Hematopoietic multipotent progenitor cell (in vitro differentiated cells): ENCODE data around the gene IL4R. TPM values are rescaled to one million over a fixed set of nuclear protein-coding genes. Genes with fewer than 3 reads are reported as not detected.

ENCODE experiments used
- DNase-seq, 3 donors: peaks; one replicate each; pipeline ENCODE4 v3.0.0-alpha.2; 2011 to 2015; ENCODE audit warnings: low read depth in 2 of 3, low spot score in 2 of 3
- total RNA-seq: library from RNA; depleted of rRNA; stranded (reverse); fragments of >200 nt; gene quantifications from one replicate; pipeline ENCODE4 v1.2.3, GENCODE V29; 2012

IL4R gene
- total RNA-seq, 1 donor, result 20.5 TPM

DNA sequence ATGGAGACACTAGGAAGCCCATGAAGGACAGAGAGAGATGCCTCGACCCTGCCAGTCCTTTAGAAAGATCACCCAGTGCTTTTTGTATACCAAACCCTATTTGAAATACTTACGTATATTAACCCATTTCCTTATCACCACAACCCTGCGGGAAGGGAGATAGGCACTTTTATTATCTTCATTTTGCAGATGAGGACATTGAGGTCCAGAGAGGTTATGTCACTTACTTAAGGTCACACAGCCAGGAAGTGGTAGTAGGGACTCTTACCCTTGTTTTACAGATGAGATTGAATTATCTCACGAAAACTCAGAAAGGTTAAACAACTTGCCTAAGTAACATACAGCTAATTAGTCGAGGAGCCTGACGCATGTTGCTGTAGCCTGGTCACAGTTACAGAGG lies 38.2 kb downstream of the IL4R start:
- peak in 1 of 3 donors; percentile 25 for DNase-seq

DNA sequence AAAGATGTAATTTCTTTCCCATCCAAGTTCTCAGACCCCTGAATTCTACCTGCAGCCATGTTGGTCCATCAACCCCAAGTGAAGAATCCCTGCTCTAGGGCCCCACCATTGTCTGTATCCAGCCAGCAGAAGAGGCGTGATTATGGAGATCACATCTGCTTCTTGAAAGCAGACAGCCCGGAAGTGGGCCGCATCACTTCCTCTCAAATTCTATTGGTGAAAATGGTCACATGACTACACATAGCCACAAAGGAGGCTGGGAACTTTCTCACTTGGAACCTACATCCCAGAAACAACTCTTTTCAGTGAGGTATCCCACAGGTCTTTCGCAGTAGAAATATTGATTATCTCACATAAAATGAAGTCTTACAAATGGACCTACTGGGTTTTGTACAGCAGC lies 40.1 kb downstream of the IL4R start:
- DNase-seq, result no peak

DNA sequence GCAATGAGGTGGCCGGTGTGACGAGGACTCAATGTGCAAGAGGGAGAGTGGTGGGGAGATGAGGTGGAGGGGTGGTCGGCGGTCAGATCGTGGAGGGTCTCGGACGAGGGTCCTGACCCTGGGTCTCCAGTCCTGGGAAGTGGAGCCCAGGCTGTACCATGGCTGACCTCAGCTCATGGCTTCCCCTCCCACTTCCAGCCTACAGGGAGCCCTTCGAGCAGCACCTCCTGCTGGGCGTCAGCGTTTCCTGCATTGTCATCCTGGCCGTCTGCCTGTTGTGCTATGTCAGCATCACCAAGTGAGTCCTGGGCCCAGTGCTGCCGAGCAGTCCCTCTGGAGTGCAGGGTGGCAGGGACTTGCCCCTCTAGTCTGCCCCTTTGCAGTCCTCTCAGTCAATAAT lies 41.8 kb downstream of the IL4R start:
- peak in 1 of 3 donors; percentile 57 for DNase-seq

DNA sequence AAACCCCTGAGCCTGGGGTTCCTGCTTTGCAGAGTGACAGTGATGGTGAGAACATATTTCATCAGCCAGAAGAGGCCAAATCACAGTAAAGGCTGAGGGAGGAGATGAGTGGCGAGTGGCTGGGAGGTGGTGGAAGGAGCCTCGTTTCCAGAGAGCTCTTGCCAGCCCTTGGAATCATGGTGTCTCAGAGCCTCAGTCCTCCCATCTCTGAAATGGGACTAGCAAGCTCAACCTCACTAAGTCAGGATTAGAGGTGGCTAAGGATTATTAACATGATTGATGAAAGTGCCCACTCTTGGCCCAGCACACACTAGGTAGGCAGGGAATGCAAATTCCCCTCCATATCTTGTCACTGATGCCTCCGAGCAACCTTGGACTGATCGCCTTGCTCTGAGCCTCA lies 43.0 kb downstream of the IL4R start:
- no peak for DNase-seq

DNA sequence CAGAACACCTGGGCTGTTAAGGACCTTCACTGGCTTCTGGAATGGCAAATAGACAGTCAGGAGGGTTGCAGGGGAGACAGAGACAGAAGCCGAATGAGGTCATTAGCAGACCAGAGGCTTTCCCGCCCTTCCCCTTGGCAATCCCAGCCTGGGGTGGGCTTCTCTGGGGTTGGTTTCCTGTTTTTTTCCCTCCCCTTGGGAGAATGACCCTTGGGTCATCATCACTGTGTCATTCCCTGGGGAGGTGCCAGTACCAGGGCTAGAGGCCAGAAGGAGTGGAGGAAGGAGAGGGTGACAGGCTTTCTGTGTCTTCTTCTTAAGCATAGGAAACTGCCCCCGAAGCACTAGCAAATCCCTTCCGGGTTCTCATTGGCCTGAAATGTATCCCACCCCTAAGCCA lies 45.3 kb downstream of the IL4R start:
- DNase-seq, result no peak

DNA sequence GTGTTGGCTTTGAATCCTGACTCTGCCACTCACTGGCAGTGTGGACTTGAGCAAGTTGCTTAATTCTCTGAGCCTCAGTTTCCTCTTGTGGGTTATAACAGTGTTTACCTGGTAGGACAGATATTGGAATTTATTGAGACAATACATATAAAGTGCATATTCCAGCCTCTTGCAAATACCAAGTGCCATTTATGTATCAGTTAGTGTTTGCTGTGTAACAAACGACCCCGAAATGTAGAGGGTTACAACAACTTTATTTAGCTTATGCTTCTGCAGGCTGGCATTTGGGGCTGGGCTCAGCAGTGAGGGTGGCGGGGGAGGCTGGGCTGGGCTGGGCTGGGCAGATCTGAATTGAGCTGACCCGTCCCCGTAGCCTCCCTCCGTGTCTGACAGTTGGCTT lies 45.8 kb downstream of the IL4R start:
- DNase-seq, result no peak

DNA sequence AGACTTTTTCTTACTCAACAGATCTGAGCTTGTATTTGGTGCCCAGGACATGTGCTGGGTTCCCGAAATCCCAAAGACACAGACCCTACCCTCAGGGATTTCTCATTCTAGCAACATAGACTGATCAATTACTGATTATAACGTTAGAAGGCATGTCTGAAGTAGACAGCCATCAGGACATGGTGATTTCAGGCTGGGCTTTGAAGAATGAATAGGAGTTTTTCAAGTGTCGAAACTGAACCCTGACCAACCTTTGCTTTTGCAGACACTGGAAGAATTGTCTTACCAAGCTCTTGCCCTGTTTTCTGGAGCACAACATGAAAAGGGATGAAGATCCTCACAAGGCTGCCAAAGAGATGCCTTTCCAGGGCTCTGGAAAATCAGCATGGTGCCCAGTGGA lies 48.2 kb downstream of the IL4R start:
- no peak for DNase-seq

DNA sequence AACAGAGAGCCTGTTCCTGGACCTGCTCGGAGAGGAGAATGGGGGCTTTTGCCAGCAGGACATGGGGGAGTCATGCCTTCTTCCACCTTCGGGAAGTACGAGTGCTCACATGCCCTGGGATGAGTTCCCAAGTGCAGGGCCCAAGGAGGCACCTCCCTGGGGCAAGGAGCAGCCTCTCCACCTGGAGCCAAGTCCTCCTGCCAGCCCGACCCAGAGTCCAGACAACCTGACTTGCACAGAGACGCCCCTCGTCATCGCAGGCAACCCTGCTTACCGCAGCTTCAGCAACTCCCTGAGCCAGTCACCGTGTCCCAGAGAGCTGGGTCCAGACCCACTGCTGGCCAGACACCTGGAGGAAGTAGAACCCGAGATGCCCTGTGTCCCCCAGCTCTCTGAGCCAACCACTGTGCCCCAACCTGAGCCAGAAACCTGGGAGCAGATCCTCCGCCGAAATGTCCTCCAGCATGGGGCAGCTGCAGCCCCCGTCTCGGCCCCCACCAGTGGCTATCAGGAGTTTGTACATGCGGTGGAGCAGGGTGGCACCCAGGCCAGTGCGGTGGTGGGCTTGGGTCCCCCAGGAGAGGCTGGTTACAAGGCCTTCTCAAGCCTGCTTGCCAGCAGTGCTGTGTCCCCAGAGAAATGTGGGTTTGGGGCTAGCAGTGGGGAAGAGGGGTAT lies 48.9 kb downstream of the IL4R start:
- DNase-seq, result no peak

DNA sequence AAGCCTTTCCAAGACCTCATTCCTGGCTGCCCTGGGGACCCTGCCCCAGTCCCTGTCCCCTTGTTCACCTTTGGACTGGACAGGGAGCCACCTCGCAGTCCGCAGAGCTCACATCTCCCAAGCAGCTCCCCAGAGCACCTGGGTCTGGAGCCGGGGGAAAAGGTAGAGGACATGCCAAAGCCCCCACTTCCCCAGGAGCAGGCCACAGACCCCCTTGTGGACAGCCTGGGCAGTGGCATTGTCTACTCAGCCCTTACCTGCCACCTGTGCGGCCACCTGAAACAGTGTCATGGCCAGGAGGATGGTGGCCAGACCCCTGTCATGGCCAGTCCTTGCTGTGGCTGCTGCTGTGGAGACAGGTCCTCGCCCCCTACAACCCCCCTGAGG lies 49.5 kb downstream of the IL4R start:
- no peak for DNase-seq

DNA sequence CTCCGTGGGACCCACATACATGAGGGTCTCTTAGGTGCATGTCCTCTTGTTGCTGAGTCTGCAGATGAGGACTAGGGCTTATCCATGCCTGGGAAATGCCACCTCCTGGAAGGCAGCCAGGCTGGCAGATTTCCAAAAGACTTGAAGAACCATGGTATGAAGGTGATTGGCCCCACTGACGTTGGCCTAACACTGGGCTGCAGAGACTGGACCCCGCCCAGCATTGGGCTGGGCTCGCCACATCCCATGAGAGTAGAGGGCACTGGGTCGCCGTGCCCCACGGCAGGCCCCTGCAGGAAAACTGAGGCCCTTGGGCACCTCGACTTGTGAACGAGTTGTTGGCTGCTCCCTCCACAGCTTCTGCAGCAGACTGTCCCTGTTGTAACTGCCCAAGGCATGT lies 50.0 kb downstream of the IL4R start:
- DNase-seq, result no peak

DNA sequence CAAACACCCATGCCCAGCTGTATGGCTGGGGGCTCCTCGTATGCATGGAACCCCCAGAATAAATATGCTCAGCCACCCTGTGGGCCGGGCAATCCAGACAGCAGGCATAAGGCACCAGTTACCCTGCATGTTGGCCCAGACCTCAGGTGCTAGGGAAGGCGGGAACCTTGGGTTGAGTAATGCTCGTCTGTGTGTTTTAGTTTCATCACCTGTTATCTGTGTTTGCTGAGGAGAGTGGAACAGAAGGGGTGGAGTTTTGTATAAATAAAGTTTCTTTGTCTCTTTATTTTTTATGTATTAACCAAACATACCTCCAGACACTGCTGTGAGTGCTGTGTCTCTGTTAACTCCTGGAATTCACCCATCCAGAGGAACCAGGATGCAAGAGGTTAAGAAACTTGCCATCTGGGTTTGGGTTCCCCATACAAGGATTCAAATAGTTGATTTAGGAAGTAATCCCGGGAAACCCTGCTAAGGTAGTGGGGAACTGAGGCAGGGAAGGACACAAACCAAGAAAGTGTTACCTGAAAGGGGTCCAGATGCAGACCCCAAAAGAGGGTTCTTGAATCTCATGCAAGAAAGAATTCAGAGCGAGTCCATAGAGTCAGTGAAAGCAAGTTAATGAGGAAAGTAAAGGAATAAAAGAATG lies 50.8 kb downstream of the IL4R start:
- DNase-seq, result no peak

DNA sequence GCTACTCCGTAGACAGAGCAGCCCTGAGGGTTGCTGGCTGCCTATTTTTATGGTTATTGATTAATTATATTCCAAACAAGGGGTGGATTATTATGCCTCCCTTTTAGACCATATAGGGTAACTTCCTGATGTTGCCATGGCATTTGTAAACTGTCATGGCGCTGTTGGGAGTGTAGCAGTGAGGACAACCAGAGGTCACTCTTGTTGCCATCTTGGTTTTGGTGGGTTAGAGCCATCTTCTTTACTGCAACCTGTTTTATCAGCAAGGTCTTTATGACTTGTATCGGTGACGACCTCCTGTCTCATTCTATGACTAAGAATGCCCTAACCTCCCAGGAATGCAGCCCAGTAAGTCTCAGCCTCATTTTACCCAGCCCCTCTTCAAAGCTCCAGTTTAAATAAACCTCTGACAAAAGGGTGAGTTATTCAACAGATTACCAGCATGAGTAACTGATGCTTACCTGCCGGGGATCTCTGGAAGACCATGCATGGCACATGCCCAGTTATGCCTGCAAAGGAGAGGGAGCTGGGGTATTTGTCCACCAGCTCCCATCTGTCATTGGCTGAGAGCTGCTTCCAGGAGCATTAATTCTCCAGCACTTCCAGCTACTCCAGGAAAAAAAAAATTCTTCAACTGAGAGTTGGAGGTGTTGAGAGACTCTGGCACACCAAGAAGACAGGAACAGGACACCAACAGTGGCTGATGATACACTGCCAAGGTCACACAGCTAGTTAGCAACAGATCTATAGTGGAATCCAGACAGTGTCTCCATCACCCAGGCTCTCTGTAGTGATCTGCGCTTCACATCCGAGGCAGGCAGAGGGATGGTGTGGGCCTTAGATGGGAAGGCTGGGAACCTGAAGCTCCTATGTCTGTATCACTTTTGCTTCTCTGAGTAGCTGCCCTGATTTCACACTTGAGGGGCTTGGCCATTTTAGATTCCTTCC lies 51.6 kb downstream of the IL4R start:
- DNase-seq, result no peak

DNA sequence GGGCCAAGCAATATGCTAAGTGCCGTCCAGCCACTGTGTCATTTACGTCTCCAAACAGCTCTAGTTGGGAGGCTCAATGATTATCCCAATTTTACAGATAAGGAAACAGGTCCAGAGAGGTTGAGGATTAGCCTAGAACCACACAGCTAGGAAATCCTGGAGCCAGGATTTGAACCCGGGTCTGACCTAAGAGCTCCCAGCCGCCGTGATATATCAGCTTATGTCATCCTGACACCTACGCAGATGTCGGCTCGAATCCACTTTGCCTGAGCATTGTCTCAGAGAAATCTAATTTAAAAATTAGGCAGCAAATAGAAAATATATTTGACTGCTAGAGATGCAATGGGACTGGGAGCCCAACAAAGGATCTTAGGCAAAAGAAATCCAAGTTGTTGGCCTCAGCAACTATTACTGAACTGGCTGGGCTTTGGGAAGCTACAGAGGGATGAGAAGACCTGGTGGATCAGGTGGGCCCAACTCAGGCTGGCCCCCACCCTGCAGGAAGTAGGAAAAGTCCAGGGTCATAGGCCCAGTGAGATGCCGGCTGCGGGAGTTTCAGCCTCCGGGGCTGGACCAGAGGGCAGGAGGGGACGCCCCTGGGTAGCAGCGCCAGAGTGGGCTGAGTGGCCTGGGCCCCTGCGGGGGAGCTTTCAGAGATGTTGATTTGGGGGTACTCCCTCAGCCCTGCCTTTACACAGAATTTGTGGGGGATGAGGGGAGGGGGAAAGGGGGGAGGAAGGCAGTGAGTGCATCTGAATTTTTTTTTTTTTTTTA lies 53.1 kb downstream of the IL4R start:
- no peak for DNase-seq

DNA sequence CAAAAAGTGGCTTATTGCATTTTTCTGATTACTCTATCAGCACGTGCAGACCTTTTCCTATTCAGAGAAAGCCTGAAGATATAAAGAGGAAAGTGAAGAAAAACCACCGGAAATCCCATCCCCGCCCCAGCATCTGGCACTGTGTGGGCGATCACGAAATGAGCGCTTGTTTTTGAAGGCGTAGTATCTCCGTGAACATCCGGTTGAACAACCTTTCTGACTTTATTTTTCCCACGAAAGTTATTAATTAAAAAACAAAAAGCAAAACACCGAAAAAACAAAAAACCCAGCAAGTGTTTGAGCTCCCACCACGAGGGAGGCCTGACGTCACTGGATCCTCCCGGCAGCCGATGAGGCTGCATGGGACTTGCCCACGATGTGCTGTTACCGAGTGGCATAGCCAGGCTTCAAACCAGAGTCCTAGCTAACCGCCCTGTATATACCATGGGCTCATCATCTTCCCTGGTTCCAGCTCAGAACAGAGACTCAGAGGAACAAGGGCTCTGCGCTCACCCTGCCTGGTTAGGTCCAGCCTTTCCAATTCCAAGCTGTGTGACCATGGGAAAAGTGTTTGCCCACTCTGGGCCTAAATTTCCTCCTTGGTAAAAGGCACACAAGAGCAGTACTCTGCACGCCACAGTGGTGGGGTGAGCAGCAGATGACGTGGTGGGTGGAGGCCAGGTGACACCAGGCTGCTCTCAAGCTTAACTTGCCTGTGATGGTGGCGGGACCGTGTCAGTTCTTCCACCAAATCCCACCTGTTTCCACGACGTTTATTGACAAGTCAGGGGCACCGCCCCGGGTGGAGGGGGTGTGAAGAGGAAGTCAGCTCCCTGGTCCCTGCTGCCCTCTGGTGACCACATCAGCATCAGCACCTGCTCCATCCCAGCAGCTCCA lies 53.9 kb downstream of the IL4R start:
- DNase-seq, result peak; percentile 87 to 99 (median 96)

DNA sequence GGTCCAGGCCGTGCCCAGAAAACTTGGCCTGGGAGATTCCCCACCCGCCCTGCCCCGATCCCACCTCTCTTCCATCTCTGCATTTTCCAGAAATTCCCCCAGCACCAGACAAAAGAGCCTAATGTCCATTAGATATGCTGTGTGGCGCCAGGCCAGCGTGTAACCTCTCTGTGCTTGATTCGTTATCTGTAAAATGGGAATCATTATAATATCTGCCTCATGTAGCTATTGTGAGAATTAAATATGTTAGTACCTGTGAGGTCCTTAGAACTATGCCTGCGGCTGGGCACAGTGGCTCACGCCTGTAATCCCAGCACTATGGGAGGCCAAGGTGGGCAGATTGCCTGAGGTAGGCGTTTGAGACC lies 54.6 kb downstream of the IL4R start:
- no peak for DNase-seq

DNA sequence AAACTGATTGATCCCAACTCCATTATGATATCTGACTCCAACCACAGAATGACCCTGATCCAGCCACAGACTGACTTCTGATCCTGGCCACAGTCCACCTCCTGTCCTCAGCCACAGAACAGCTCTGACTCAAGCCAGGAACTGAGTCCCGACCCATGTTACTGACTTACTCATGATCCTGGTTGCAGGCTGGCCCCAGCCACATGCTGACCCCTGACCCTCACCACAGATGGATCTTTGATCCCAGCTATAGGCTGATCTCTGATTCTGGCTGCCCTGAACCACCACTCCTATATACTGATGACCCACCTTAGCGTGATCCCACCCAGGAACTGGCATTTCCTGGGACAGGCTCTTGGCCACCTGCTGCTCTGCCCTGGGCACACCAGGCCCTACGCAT lies 56.0 kb downstream of the IL4R start:
- no peak for DNase-seq

DNA sequence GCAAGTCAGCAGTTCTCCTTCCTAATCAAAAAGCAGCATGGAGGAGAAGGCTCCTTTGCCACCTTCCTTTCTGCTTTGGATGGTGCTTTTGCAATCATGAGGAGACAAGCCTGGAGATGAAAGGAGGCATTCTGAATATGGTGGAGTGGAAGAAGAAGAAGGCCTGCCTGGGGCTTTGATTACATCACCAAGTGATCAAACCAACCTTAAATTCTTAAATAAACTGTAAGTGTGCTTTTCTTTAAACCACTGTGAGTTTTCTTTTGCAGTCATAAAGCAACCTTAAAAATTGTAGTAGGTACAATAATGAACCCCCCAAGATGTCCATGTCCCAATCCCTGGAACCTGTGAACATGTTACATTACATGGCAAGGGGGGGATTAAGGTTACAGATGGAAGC lies 56.5 kb downstream of the IL4R start:
- DNase-seq, result no peak

DNA sequence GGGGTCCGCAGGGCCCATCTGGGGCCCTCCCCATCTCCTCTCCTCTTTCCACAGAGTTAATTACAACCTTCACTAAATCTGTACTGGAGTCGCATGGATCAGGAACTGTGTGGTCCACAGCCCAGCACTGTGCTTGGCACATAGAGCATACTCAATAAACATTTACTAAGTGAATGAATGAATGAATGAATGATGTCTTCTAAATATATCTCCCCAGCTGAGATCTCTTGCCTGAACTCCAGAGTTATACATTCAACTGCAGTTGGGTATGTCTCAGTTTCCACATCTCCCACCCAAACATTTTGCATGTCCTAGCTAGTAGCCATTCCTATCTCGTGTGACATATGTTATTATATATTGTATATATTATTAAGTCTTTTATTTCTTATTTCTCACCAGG lies 59.5 kb downstream of the IL4R start:
- no peak for DNase-seq

DNA sequence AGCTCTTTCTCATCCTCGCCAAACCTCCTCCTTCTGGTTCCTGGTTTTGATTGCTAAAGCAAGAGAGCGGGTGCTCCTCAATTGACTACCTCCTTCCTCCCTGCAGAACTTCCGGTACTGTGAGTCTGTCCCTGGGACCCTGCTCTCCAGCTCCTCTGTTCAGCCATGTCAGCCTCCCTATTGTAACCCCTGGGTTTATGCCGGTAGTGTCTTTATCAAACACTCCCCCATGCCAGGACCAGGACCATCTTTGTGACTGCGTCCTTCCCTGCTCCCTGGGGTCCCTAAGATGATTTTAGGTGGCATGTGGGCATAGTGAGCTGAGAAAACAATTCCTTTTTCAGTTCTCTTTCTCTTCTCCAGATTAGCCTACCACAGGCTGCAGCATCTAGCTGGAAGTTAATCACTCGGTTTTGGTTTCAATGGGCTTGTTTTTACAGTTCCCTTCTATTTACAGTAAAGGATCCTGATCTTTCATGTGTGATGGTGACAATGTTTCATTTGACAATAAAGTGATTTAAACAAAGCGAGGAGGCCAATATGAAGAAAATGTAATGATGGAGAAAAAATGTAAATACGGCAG lies 60.5 kb downstream of the IL4R start:
- DNase-seq, result no peak
